Activated CD4-positive, alpha-beta memory T cell treated with anti-CD3 and anti-CD28 coated beads for 36 hours (primary cell): ENCODE measurements around the gene HRH2. TPM values are rescaled to one million over a fixed set of nuclear protein-coding genes. Genes with fewer than 3 reads are reported as not detected.

Experiments
- CTCF ChIA-PET: fragments of 350-600 bp; sonication (Branson Sonifier 250); formaldehyde crosslinking; loops from one replicate; lab custom pipeline; 2021; ENCODE audit warnings: antibody characterized with exemption, inconsistent platforms; lab: Charles Lee
- POLR2A ChIA-PET: fragments of 350-600 bp; sonication (Branson Sonifier 250); formaldehyde crosslinking; loops from one replicate; lab custom pipeline; 2021; ENCODE audit warnings: antibody characterized with exemption; lab: Charles Lee
- DNase-seq: peaks from one replicate; pipeline ENCODE4 v3.0.0-alpha.2; 2020
- H3K27ac Mint-ChIP-seq: one replicate; pipeline ENCODE4 v1.8.0; 2021; ENCODE audit warnings: mixed read lengths
- H3K27me3 Mint-ChIP-seq: one replicate; pipeline ENCODE4 v1.8.0; 2021; ENCODE audit warnings: mixed read lengths
- H3K36me3 Mint-ChIP-seq: one replicate; pipeline ENCODE4 v1.8.0; 2021; ENCODE audit warnings: mixed read lengths
- H3K4me1 Mint-ChIP-seq: one replicate; pipeline ENCODE4 v1.8.0; 2021; ENCODE audit warnings: low read depth, mixed read lengths
- H3K4me3 Mint-ChIP-seq: one replicate; pipeline ENCODE4 v1.8.0; 2021; ENCODE audit warnings: mild to moderate bottlenecking, mixed read lengths
- H3K9me3 Mint-ChIP-seq: one replicate; pipeline ENCODE4 v1.8.0; 2021; ENCODE audit warnings: mixed read lengths
- intact Hi-C: fragments of 100-400 bp; cut with micrococcal nuclease; formaldehyde crosslinking; loops from one replicate; pipeline ENCODE4 v1.15.1; 2023
- total RNA-seq, 2 experiments: library from RNA; stranded (reverse); gene quantifications; one replicate each; pipeline ENCODE4 v1.2.3, GENCODE V29; 2021

HRH2 gene
- total RNA-seq, 2 experiments from 2014 or later, result 11.6 to 11.8 TPM

DNA sequence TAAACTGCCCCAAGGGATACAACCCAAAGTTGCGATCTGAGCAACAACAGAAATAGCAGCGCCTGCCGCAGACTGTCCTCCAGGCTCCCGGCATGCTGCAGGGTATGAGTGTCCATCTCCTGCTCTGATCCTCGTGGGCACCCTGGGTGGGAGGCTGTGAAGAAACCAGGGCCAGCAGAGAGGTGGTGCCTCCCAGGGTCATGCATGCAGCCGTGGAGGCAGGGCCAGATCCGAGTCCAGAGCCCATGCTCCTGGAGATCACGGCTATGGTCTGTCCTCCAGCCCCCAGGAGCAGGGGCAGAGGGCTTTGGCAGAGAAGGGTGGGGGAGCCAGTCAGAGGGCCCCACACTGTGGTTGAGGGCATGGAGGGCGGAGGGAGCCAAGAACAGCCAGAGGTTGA, 29.0 kb downstream of the HRH2 start:
- intact Hi-C loops, result no loop called here
- CTCF ChIA-PET, result interaction anchor here (4.4 kb wide), 1 partner anchor 153 kb away, joined by 17 read pairs; no protein-coding TSS in a partner anchor
- H3K27ac Mint-ChIP-seq, result no peak overlapping the region
- H3K4me3 Mint-ChIP-seq, result no peak overlapping the region
- H3K4me1 Mint-ChIP-seq, result peaks cover 5% of the 10 kb centered on the region
- H3K36me3 Mint-ChIP-seq, result peaks cover 15% of the 10 kb centered on the region
- H3K27me3 Mint-ChIP-seq, result no peaks in the 10 kb centered on the region
- POLR2A ChIA-PET, result no interaction called here
- DNase-seq, result no peak
- H3K9me3 Mint-ChIP-seq, result no peaks in the 10 kb centered on the region

DNA sequence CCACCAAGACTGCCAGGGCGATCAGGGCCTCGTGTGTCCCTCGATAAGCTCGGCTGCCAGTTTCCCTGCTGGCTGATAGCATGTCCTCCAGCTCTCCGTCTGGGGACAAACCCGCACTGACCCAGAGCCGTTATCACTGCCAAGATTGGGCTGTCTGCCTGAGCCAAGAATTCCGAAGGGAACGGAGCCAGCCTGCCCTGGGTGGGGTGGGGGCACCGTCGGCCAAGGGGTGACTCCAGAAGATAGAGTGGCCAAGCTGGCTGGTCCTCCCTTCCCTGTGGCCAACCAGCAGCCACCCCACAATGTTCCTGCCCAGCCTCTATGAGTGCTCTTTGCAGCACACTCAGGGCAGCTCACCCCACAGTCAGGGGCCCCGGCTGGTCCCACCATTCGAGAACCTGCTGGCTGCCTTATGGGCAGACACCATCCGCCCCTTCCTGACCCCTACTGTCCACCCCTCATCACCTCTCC, 29.4 kb downstream of the HRH2 start:
- intact Hi-C loops, result no loop called here
- Mint-ChIP-seq H3K36me3 (peaks cover 15% of the 10 kb centered on the region), H3K4me1 (peaks cover 5% of the 10 kb centered on the region), H3K27me3 (no peaks in the 10 kb centered on the region), H3K27ac (no peak overlapping the region), H3K9me3 (no peaks in the 10 kb centered on the region), H3K4me3 (no peak overlapping the region)
- CTCF ChIA-PET, result interaction anchor here (4.4 kb wide), 1 partner anchor 153 kb away, joined by 17 read pairs; no protein-coding TSS in a partner anchor
- no peak for DNase-seq
- POLR2A ChIA-PET, result no interaction called here

DNA sequence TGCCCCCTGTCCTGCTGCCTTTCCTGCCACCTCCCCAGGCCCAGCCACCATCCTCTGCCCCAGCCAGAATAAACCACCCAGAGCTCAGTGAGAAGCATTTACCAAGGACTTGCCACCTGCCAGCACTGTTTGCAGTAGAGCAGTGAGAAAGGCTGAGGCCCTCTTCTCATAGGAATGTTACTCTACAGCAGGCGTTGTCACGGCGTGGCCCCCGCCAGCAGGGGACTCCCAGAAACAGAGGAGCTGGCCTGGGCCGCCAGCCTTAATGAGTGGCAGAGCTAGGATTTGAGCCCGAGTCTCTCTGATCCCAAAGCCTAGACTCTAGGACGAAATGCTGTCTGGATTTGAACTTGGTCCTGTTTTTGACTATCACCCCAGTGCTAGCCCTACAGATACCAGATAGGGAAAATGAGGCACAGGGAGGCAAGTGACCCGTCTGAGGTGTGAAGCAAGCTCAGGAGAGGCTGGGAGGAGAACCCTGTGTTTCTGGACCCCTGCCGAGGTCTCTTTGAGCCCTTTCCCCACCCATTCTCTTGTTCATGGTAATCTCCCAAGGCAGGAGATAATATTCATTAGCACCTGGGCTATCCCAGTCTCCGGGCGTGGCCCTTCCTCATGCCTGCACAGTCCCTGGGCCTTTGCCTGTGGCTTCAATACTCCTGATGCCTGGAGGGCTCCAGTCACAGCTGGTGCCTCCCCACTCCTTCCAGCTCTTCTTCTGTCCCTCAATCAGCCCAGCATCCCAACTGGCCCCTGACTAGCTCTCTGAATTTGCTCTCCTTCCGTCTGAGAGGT, 30.7 kb downstream of the HRH2 start:
- ChIA-PET POLR2A (no interaction called here), CTCF (interaction anchor here (0.8 to 4.4 kb wide), 4 partner anchors 9 to 245 kb away, joined by 3 to 17 read pairs (median 4); partner anchors contain the start of gene DRD1)
- intact Hi-C loops, result no loop called here
- Mint-ChIP-seq H3K9me3 (no peaks in the 10 kb centered on the region), H3K27ac (no peak overlapping the region), H3K4me3 (no peak overlapping the region), H3K36me3 (peaks cover 7% of the 10 kb centered on the region), H3K4me1 (peaks cover 5% of the 10 kb centered on the region), H3K27me3 (no peaks in the 10 kb centered on the region)
- no peak for DNase-seq

DNA sequence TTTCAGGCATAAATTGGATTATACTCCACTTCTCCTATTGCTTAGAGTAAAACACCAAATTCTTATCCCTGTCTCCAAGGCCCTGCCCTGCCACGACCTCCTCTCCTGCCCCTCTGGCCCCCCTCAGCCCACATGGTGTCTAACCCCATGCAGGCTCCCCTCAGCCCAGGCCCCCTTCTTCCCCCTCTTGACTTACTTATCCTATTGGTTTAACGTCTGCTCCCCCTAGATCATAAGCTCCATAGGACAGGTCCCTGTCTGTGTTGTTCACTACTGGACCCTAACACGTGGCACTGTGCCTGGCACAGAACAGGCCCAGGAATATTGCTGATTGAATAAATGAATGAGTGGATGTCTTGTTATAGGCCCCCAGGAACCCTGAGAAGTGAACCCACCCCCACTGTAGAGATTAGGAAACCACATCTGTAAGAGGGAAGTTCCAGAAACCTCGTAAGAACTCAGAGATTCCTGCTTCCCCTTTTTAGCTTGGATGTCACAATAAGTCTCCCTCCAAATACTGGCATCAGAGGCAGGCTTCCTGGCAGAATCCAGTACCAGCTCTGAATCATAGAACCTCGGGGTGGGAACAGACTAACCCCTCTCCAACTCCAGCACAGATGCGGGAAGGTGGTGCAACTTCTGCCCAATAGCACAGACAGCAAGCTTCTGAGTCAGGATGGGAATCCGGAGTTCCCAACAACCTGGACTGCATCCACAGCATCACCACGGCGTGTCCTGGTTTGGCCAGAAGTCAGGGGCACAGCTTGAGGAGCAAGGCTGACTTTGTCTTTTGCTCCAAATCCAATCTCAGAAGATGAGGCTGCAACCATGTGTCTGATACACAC, 31.5 kb downstream of the HRH2 start:
- H3K27me3 Mint-ChIP-seq, result no peaks in the 10 kb centered on the region
- H3K4me3 Mint-ChIP-seq, result no peak overlapping the region
- DNase-seq, result no peak
- ChIA-PET POLR2A (no interaction called here), CTCF (interaction anchor here (0.7 to 4.4 kb wide), 5 partner anchors 13 to 246 kb away, joined by 3 to 17 read pairs (median 4); partner anchors contain the start of gene DRD1)
- intact Hi-C loops, result no loop called here
- peaks cover 5% of the 10 kb centered on the region for H3K4me1 Mint-ChIP-seq
- no peak overlapping the region for H3K27ac Mint-ChIP-seq
- H3K9me3 Mint-ChIP-seq, result no peaks in the 10 kb centered on the region
- H3K36me3 Mint-ChIP-seq, result peaks cover 1% of the 10 kb centered on the region

DNA sequence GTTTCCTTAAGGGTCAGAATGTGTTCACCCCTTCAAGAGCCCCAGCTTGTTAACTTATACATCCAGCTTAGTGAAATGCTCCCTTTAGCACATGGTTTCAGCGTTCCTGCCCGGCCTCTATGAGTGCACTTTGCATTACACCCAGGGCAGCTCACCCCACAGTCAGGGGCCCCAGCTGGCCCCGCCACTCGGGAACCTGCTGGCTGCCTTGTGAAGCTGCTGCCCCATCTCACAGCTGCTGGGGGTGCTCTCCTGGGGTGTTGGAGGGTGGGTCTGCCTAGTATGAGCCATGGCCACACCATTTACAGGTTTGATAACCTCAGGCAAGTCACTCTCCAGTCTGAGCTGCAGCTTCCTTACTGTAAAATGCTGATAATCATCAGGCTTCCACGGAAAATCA, 32.2 kb downstream of the HRH2 start:
- Mint-ChIP-seq H3K4me1 (peaks cover 7% of the 10 kb centered on the region), H3K4me3 (no peak overlapping the region), H3K27ac (no peak overlapping the region)

DNA sequence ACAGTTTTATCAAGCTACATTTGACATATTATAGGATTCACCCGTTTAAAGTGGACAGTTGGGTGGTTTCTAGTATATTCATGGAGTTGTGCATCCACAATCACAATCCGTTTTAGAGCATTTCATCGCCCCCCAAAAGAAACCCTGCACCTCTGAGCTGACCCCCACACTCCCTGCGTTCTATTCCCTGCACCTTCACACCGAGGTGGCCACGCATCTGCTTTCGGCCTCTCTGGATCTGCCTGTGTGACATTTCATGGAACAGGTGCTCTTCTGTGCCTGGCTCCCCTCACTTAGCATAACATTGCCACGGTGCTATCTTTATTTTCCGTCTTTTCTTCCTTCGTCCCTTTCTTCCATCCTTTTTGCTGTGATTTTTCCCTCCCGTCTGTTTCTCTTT, 32.7 kb downstream of the HRH2 start:
- Mint-ChIP-seq H3K27ac (no peak overlapping the region), H3K4me1 (peaks cover 10% of the 10 kb centered on the region), H3K36me3 (peaks cover 1% of the 10 kb centered on the region), H3K9me3 (no peaks in the 10 kb centered on the region), H3K4me3 (no peak overlapping the region), H3K27me3 (no peaks in the 10 kb centered on the region)
- ChIA-PET POLR2A (no interaction called here), CTCF (interaction anchor here (0.7 to 4.4 kb wide), 4 partner anchors 10 to 247 kb away, joined by 3 to 17 read pairs (median 4); partner anchors contain the start of gene DRD1)
- intact Hi-C loops, result no loop called here
- no peak for DNase-seq

More for the DNA sequence above, 32.2 kb downstream of the HRH2 start:
- Mint-ChIP-seq H3K36me3 (peaks cover 1% of the 10 kb centered on the region), H3K27me3 (no peaks in the 10 kb centered on the region), H3K9me3 (no peaks in the 10 kb centered on the region)
- CTCF ChIA-PET, result interaction anchor here (0.7 to 4.4 kb wide), 4 partner anchors 13 to 246 kb away, joined by 3 to 17 read pairs (median 4); partner anchors contain the start of gene DRD1
- DNase-seq, result no peak
- POLR2A ChIA-PET, result no interaction called here
- intact Hi-C loops, result no loop called here

DNA sequence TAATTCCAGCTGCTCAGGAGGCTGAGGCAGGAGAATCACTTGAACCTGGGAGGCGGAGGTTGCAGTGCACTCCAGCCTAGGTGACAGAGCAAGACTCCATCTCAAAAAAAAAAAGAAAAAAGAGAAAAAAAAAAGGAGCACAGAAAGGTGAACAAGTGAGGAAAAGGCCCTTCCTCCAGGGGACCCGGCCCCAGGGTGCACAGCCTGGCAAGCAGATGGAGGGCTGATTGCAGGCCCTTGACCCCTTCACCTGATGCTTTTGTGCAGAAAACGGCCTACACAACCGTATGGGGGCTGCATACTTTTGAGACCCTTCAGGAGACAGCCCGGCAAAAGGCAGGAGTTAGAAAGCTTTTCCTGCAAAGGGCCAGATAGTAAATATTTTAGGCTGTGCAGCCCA, 33.9 kb downstream of the HRH2 start:
- no peak for DNase-seq
- Mint-ChIP-seq H3K4me1 (peaks cover 18% of the 10 kb centered on the region), H3K27ac (no peak overlapping the region), H3K4me3 (no peak overlapping the region), H3K9me3 (no peaks in the 10 kb centered on the region), H3K27me3 (no peaks in the 10 kb centered on the region), H3K36me3 (peaks cover 1% of the 10 kb centered on the region)
- ChIA-PET CTCF (interaction anchor here (15.7 kb wide), 1 partner anchor 159 kb away, joined by 273 read pairs; no protein-coding TSS in a partner anchor), POLR2A (no interaction called here)
- intact Hi-C loops, result no loop called here

DNA sequence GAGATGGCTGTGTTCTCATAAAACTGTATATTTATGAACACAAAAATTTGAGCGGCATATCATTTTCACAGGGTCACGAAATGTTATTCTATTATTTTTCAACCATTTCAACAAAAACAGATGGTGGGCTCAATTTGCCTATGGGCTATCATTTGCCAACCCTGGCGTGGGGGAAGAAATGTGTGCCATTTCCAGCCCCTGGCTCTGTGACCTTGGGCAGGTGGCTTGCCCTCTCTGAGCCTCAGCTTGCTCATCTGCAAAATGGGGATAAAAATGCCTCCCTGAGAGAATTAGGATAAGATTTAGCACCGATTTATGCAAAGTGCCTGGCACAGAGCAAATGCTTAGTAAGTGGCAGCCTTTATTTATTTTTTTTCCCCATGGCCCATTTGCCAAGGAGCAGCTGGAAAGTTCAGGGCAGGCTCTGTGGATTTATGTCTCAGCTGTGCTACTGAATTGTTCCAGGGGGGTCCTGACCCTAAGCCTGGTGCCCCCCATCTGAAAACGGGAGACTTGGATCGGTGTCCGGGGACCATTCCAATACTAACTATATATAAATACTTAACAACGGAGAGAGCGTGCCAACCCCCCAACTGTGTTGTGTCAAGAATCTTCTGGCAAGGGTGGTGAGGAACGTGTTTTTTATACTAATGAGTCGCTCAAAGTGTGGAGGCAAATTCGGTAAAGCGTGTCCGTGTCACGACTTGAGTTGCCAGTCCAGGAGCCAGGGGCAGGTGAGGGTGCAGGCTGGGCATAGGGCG, 34.5 kb downstream of the HRH2 start:
- H3K4me1 Mint-ChIP-seq, result peaks cover 18% of the 10 kb centered on the region
- H3K27ac Mint-ChIP-seq, result no peak overlapping the region
- intact Hi-C loops, result no loop called here
- H3K4me3 Mint-ChIP-seq, result no peak overlapping the region
- POLR2A ChIA-PET, result no interaction called here
- no peaks in the 10 kb centered on the region for H3K9me3 Mint-ChIP-seq
- peaks cover 1% of the 10 kb centered on the region for H3K36me3 Mint-ChIP-seq
- DNase-seq, result no peak
- CTCF ChIA-PET, result interaction anchor here (15.7 kb wide), 1 partner anchor 160 kb away, joined by 273 read pairs; no protein-coding TSS in a partner anchor
- H3K27me3 Mint-ChIP-seq, result no peaks in the 10 kb centered on the region

DNA sequence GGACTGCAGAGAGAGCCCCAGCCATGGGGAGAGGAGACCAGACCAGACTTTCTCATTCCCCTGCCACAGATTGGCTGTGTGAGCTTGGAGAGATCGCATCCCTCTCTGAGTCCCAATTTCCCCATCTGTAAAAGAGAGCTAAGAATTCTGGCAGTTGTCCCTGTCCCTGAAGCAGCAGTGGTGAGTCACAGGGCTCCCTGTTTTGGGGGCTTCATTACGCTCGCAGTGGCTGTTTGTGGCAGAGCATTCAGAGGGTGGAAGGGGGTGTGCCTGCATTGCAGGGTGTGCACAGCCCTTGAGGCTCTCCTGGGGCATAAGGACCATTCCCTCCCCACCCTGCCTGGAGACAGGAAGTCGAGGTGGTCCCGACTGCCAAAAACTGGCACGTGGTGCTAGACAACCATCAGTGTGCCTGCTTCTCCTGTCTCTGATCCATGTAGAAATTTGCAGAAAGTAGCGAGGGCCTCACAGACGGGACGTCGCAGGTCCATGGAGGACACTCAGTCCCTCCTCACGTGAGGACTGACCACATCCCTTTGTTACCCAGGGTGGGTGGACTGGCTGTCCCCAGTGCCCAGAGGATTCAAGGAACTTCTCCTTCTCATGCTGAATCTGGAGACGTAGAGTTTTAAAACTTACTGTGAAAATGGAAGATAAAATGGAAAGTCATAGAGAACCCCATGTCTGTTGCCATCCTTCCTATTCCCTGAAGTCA, 35.3 kb downstream of the HRH2 start:
- POLR2A ChIA-PET, result no interaction called here
- intact Hi-C loops, result no loop called here
- Mint-ChIP-seq H3K36me3 (no peaks in the 10 kb centered on the region), H3K4me1 (peaks cover 22% of the 10 kb centered on the region), H3K27ac (no peak overlapping the region), H3K9me3 (no peaks in the 10 kb centered on the region), H3K27me3 (no peaks in the 10 kb centered on the region), H3K4me3 (no peak overlapping the region)
- DNase-seq, result no peak
- CTCF ChIA-PET, result interaction anchor here (1.2 to 15.7 kb wide), 3 partner anchors 26 to 161 kb away, joined by 3 to 273 read pairs (median 8); no protein-coding TSS in a partner anchor

DNA sequence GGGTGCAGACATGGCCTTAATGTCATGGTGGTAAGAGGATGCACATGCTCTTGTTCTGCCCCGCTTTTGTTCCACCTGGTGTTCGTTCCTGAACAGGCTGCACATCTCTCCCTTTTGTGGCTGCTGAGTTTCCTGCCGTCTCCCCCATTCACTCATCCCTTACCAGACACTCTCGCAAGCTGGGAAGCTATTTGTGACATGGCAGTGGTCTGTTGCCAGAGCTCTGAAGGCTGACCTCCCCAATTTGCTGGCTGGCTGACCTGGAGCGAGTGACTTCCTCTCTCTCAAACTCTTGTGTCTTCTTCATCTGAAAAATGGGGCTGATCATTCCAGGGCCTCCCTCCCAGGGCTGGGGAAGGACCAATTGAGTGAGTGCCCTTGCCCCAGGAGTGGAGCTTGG, 35.9 kb downstream of the HRH2 start:
- no peaks in the 10 kb centered on the region for H3K27me3 Mint-ChIP-seq
- DNase-seq, result no peak
- CTCF ChIA-PET, result interaction anchor here (1.2 to 15.7 kb wide), 3 partner anchors 25 to 161 kb away, joined by 3 to 273 read pairs (median 8); no protein-coding TSS in a partner anchor
- no peaks in the 10 kb centered on the region for H3K36me3 Mint-ChIP-seq
- POLR2A ChIA-PET, result interaction anchor here (0.9 kb wide), 1 partner anchor 160 kb away, joined by 3 read pairs; no protein-coding TSS in a partner anchor
- intact Hi-C loops, result no loop called here
- H3K4me3 Mint-ChIP-seq, result no peak overlapping the region
- no peaks in the 10 kb centered on the region for H3K9me3 Mint-ChIP-seq
- H3K4me1 Mint-ChIP-seq, result peaks cover 22% of the 10 kb centered on the region
- peak overlapping the region; percentile 6 for H3K27ac Mint-ChIP-seq
